Parathyroid adenoma (tissue), 2 donors: ENCODE measurements around the gene HOXB8.

Experiments used
- H2AFZ ChIP-seq: fragments of 300-600 bp; sonication (generic); one replicate; pipeline ENCODE4 v1.7.0; 2017; ENCODE audit warnings: antibody characterized with exemption, mild to moderate bottlenecking
- H3K27ac ChIP-seq: fragments of 300-600 bp; sonication (generic); one replicate; pipeline ENCODE4 v1.7.0; 2017
- H3K27me3 ChIP-seq: fragments of 300-600 bp; sonication (generic); one replicate; pipeline ENCODE4 v1.7.0; 2017; ENCODE audit warnings: low read length; ENCODE audit not compliant: control insufficient read depth, insufficient read depth
- H3K36me3 ChIP-seq: fragments of 300-600 bp; sonication (generic); one replicate; pipeline ENCODE4 v1.7.0; 2017; ENCODE audit warnings: low read length; ENCODE audit not compliant: control insufficient read depth, insufficient read depth
- H3K4me1 ChIP-seq: fragments of 300-600 bp; sonication (generic); one replicate; pipeline ENCODE4 v1.7.0; 2017; ENCODE audit warnings: control low read depth
- H3K4me2 ChIP-seq: fragments of 300-600 bp; sonication (generic); one replicate; pipeline ENCODE4 v1.7.0; 2017; ENCODE audit warnings: low read length
- H3K4me3 ChIP-seq: fragments of 300-600 bp; sonication (generic); one replicate; pipeline ENCODE4 v1.7.0; 2017; ENCODE audit warnings: low read depth, low read length
- H3K79me2 ChIP-seq: fragments of 300-600 bp; sonication (generic); one replicate; pipeline ENCODE4 v1.7.0; 2017; ENCODE audit warnings: control low read depth
- H3K9ac ChIP-seq: fragments of 300-600 bp; sonication (generic); one replicate; pipeline ENCODE4 v1.7.0; 2017; ENCODE audit warnings: mild to moderate bottlenecking
- H3K9me3 ChIP-seq: fragments of 300-600 bp; sonication (generic); one replicate; pipeline ENCODE4 v1.7.0; 2017; ENCODE audit warnings: low read length; ENCODE audit not compliant: control insufficient read depth
- TF ChIP-seq, protein P1 (sequence below): fragments of 300-600 bp; sonication (generic); IDR thresholded peaks from one replicate; pipeline ENCODE4 v1.7.0; 2017; ENCODE audit warnings: antibody characterized with exemption, mild to moderate bottlenecking
- donor health status: primary hyperparathyroidism.

HOXB8 gene

DNA sequence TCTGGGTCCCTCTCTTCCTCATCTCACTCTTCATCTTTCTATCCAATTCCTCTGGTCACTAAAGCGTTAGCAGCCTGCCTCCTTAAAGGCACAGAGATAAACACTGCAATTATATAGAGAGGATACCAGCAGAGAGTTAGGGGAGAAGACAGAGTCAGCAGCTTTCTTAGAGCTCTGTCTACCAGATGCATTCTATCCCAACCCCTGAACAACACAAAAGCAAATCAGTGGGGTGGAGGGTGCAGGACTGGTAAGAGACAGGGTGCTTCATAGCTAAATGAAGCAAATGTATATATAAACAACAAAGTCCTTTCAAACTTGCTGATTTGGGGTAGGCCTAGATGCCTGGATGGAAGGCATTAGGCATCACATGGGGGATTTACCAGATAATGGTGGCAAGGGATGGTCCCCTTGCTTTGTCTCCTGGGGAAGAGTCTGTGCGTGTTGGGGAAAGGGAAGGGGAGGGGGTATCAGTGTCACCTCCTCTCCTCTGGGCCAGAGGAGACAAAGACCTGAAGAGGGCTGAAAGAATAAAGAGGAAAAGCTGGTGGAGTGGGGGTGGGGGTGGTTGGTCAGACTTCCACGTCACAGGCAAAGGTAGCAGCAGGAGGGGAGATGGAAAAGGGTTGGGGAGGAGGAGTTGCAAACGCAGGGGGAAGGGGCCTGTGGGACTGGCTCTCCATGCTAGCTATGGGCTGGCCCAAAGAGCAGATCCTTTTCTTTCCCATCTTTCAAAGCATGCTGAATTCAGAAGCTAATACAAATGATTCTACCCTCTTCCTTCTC is 49.0 kb downstream of the HOXB8 start:
- H3K36me3 ChIP-seq, result no peaks in the 10 kb centered on the region
- no peaks in the 10 kb centered on the region for H3K9me3 ChIP-seq
- H2AFZ ChIP-seq, result no peak overlapping the region
- TF ChIP-seq, protein P1, sequence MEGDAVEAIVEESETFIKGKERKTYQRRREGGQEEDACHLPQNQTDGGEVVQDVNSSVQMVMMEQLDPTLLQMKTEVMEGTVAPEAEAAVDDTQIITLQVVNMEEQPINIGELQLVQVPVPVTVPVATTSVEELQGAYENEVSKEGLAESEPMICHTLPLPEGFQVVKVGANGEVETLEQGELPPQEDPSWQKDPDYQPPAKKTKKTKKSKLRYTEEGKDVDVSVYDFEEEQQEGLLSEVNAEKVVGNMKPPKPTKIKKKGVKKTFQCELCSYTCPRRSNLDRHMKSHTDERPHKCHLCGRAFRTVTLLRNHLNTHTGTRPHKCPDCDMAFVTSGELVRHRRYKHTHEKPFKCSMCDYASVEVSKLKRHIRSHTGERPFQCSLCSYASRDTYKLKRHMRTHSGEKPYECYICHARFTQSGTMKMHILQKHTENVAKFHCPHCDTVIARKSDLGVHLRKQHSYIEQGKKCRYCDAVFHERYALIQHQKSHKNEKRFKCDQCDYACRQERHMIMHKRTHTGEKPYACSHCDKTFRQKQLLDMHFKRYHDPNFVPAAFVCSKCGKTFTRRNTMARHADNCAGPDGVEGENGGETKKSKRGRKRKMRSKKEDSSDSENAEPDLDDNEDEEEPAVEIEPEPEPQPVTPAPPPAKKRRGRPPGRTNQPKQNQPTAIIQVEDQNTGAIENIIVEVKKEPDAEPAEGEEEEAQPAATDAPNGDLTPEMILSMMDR, result no peak
- no peaks in the 10 kb centered on the region for H3K4me1 ChIP-seq
- no peaks in the 10 kb centered on the region for H3K27me3 ChIP-seq
- H3K4me3 ChIP-seq, result no peak overlapping the region
- H3K9ac ChIP-seq, result no peak overlapping the region
- H3K4me2 ChIP-seq, result no peak overlapping the region
- H3K27ac ChIP-seq, result no peak overlapping the region
- no peaks in the 10 kb centered on the region for H3K79me2 ChIP-seq

DNA sequence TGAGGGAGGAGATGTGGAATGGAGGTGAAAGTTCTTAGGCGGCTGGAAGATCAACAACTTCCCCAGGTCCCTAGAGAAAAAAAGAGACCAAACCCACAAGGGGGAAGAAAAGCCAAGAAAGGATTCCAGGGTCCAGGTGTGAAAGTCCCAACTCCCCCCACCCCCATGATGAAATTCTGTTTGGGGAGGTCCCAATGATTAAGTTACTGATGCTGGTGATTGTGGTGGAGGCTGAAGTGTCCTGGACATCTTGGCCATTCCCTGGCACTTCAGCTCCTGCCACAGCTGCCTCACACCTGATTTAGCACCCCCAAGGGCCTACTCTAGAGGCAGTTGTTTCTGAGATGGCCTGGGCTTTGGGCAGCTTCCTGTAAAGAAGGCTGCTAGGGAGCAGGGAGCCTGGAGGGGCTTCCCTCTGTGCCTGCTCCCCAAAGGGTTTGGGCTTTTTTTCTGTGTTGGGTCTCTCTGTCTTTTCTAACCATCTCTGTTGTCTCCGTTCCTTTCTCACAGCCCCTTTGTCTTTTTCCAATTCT is 50.0 kb downstream of the HOXB8 start:
- H3K9me3 ChIP-seq, result no peaks in the 10 kb centered on the region
- no peak overlapping the region for H3K4me2 ChIP-seq
- no peak overlapping the region for H3K4me3 ChIP-seq
- H3K79me2 ChIP-seq, result no peaks in the 10 kb centered on the region
- H3K36me3 ChIP-seq, result no peaks in the 10 kb centered on the region
- H2AFZ ChIP-seq, result no peak overlapping the region
- no peak overlapping the region for H3K9ac ChIP-seq
- no peaks in the 10 kb centered on the region for H3K4me1 ChIP-seq
- H3K27ac ChIP-seq, result no peak overlapping the region
- TF ChIP-seq, protein P1, result no peak
- no peaks in the 10 kb centered on the region for H3K27me3 ChIP-seq

DNA sequence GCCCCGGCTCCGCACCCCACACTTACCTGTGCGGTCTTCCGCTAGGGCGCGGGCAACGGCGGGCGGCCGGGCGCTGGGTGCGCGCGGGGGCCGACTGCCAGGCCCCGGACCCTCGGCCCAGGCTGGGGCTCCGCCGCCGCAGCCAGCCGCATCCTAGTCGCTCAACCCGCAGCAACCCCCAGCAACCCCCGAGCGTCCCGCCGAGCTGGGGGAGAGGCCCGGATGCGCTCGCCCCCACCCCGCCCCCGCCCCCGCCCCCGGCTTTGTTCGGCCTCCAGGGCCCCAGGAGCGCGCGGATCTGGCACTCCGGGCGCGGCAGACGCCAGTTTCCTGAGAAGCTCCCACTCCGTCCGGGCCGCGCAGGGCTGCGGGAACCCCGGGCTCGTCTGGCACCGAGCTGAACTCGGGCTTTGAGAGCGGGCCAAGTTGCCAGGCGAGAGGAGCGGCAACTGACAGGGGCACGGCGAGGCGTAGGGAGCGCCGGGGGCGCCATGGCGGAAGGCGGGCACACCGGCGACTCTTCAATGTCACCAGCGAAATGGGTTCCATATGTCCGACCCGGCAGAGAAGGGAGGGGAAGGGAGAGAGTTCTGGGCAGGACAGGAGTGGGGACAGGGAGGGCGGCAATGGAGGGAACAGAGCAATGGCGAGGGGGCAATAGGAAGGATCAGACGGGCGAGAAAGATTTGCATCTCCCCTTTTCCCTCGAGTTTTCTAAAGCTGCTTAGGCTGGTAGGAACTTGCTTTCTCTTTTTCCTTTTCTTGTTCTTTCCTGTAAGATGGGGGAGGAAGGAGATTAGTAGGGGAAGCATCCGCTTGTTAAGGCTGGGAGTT is 50.7 kb downstream of the HOXB8 start:
- Histone ChIP-seq H3K4me1 (no peaks in the 10 kb centered on the region), H3K4me3 (peak overlapping the region; percentile 35), H3K27ac (peak overlapping the region; percentile 15), H3K4me2 (peak overlapping the region; percentile 33), H3K27me3 (no peaks in the 10 kb centered on the region), H3K79me2 (no peaks in the 10 kb centered on the region), H2AFZ (peak overlapping the region; percentile 17), H3K9me3 (no peaks in the 10 kb centered on the region), H3K36me3 (no peaks in the 10 kb centered on the region), H3K9ac (no peak overlapping the region)
- TF ChIP-seq, protein P1, result no peak

DNA sequence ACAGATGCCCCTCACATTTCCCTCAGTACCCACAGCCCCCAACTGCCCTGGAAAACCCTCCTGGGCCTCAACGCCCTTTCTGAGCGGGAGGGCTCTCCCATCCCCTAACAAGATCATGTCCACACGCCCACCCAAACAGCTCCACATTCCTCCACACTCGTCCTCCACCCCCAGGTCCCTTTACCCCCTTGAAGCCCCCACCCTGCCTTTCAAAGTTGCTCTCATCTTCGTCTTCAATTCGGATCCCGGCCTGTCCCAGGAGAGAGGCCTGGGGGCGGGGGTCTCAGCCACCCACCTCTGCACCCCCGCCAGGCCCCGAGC is 51.3 kb downstream of the HOXB8 start:
- TF ChIP-seq, protein P1, result no peak
- no peak overlapping the region for H2AFZ ChIP-seq
- no peak overlapping the region for H3K27ac ChIP-seq
- no peaks in the 10 kb centered on the region for H3K27me3 ChIP-seq
- H3K79me2 ChIP-seq, result no peaks in the 10 kb centered on the region
- H3K36me3 ChIP-seq, result no peaks in the 10 kb centered on the region
- H3K4me1 ChIP-seq, result no peaks in the 10 kb centered on the region
- no peak overlapping the region for H3K4me3 ChIP-seq
- H3K9me3 ChIP-seq, result no peaks in the 10 kb centered on the region
- no peak overlapping the region for H3K4me2 ChIP-seq
- no peak overlapping the region for H3K9ac ChIP-seq
